K562 (cell line): ENCODE measurements around the gene LRRC7.

Experiments used
- CHCHD3 ChIP-seq: fragments of 250-450 bp; sonication (Bioruptor Pico); IDR thresholded peaks from 2 replicates; pipeline ENCODE4 v2.1.2; 2022; ENCODE audit warnings: mild to moderate bottlenecking
- CTCF ChIP-seq, 3 experiments: IDR thresholded peaks in 2 of 3; conservative IDR thresholded peaks in 1 of 3; 2 replicates each; pipeline ENCODE4 v1.5.1; 2011 to 2012; ENCODE audit warnings: low read length in 3 of 3, mild to moderate bottlenecking in 3 of 3, control low read depth in 2 of 3, improper control_type of control experiment in 1 of 3, inconsistent platforms in 1 of 3, low read depth in 1 of 3, mixed read lengths in 1 of 3, moderate library complexity in 1 of 3; ENCODE audit not compliant: insufficient read depth in 2 of 3
- E2F3 ChIP-seq: fragments of 250-450 bp; sonication (Bioruptor Pico); IDR thresholded peaks from 2 replicates; pipeline ENCODE4 v1.4.0; 2020; ENCODE audit warnings: mild to moderate bottlenecking
- TAF1 ChIP-seq: IDR thresholded peaks from 2 replicates; pipeline ENCODE4 v1.6.1; 2011; ENCODE audit warnings: mild to moderate bottlenecking, low read length, moderate library complexity; ENCODE audit not compliant: insufficient read depth, control insufficient read depth, severe bottlenecking; ENCODE audit errors: extremely low read depth
- TCF7 ChIP-seq: sonication (generic); IDR thresholded peaks from 2 replicates; pipeline ENCODE4 v1.6.1; 2016; ENCODE audit warnings: antibody characterized with exemption, borderline replicate concordance
- ZBTB1 ChIP-seq: sonication (generic); formaldehyde crosslinking; IDR thresholded peaks from 2 replicates; pipeline ENCODE4 v1.8.1; 2023; ENCODE audit warnings: missing genetic modification reagents, low read depth, mild to moderate bottlenecking, borderline replicate concordance

DNA sequence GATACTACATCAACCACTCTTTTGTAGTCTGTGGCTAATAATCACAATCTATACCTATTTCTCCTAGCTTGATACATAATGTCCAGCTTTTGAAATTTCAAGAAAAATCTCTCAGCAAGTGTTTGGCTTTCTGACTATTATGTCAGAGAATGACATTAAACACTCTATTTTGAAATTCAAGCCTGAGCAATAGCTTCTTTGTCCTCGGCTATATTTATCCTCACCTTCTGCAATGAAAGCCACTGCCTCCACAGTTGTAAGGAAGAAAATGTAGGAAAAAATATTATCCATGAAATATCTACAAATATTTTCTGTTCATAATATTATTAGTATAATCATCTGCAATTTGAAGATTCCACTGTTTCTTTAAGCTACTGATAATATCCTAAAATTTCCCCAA is 22.1 kb downstream of the LRRC7 start:
- no peak for TF ChIP-seq TAF1
- no peak for TF ChIP-seq CTCF (IDR thresholded peaks at IDR 0.05 in 2 of 3, conservative IDR thresholded peaks at IDR 0.05 in 1 of 3; ENCODE audit: insufficient read depth in 2 of 3, low read depth in 1 of 3, low read length in 3 of 3)
- TF ChIP-seq E2F3 (CRISPR knock-in tag): no peak
- TF ChIP-seq TCF7: no peak
- no peak for TF ChIP-seq CHCHD3 (CRISPR knock-in tag)
- TF ChIP-seq ZBTB1 (CRISPR knock-in tag): no peak
